Motor neuron (in vitro differentiated cells): ENCODE data around the gene ANXA1. TPM values are rescaled to one million over a fixed set of nuclear protein-coding genes. Genes with fewer than 3 reads are reported as not detected.
A peak's percentile ranks its signal among the peaks of the same experiment; 100 is the strongest.

Source experiments
- ATAC-seq, 8 experiments: fragments of 200-7000 bp; cut with Tn5 transposase; replicated peaks in 6 of 8; 2 replicates each; pipeline ENCODE4 v1.8.0; 2021; ENCODE audit warnings: mild to moderate bottlenecking in 8 of 8, moderate library complexity in 8 of 8
- H3K27ac ChIP-seq, 2 donors: fragments of 250-450 bp; sonication (Bioruptor Pico); 2 replicates each; pipeline ENCODE4 v1.9.0; 2021; ENCODE audit warnings: antibody characterized with exemption in 2 of 2, mild to moderate bottlenecking in 2 of 2, moderate library complexity in 1 of 2
- H3K4me1 ChIP-seq, 2 donors: fragments of 250-450 bp; sonication (Bioruptor Pico); replicated peaks in 1 of 2; 2 replicates each; pipeline ENCODE4 v1.6.1; 2021; ENCODE audit warnings: antibody characterized with exemption in 2 of 2, mild to moderate bottlenecking in 2 of 2, moderate library complexity in 1 of 2
- H3K4me3 ChIP-seq, 5 donors: fragments of 250-450 bp; sonication (Bioruptor Pico); 2 replicates each; pipeline ENCODE4 v1.9.0; 2021; ENCODE audit warnings: antibody characterized with exemption in 5 of 5, mild to moderate bottlenecking in 5 of 5, moderate library complexity in 4 of 5
- WGBS, 10 experiments: fragments of 450-650 bp; shearing (Covaris generic); methylation state at CpG; one replicate each; pipeline ENCODE4 v1.0.0; 2022; 5-methylcytosine and 5-hydroxymethylcytosine counted together
- in situ Hi-C, 9 experiments: fragments of 400-800 bp; cut with MboI; loops; one replicate each; pipeline ENCODE4 v1.15.0; 2021; ENCODE audit warnings: low sequenced_read_pairs in 9 of 9, low pct_unique_long_range_greater_than_20kb in 2 of 9; ENCODE audit not compliant: unreplicated experiment in 9 of 9
- total RNA-seq, 8 experiments: library from RNA; unstranded; fragments of 300-600 nt; gene quantifications; 2 replicates each; pipeline versions ENCODE4 v1.2.3 to v1.2.4, GENCODE V29; 2022

ANXA1 gene
- total RNA-seq, 8 experiments from 2014 or later: 0.32 to 1,180 (median 198) TPM

- 62 to 100% (median 91%) methylated on average over 1 to 6 of the region's 6 CpGs for WGBS, 10 experiments
- ATAC-seq: peak in 1 of 8 experiments; percentile 6
- in situ Hi-C loops: loop anchor here in 1 of 9 experiments (10.0 kb wide), 1 partner anchor 58 kb away; no protein-coding TSS in a partner anchor
- no peak overlapping the region for H3K4me3 ChIP-seq
- H3K4me1 ChIP-seq: no peaks in the 10 kb centered on the region
- no peak overlapping the region for H3K27ac ChIP-seq
Observed at GRCh38 chr9:73162987-73163768, 11.5 kb downstream of the ANXA1 start.

DNA sequence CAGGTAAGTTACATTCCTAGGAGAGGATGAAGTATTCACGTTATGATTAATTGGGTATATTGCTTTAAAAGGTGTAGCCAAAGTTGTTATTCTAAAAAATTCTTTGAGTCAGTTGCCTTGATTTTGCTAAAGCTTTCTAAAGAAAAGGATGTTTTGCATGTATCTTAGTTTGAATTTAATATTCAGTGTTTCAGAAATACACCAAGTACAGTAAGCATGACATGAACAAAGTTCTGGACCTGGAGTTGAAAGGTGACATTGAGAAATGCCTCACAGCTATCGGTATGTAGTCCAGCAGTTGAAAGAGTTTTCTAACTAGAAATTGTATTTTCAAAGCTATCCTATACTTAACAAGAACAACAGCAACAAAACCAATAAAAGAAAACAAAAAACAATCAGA is 14.2 kb downstream of the ANXA1 start:
- Histone ChIP-seq H3K4me3 (no peak overlapping the region), H3K4me1 (no peaks in the 10 kb centered on the region), H3K27ac (no peak overlapping the region)
- WGBS, 10 experiments: 69 to 100% (median 95%) methylated on average over 1 to 2 of the region's 2 CpGs
- no peak for ATAC-seq
- in situ Hi-C loops: loop anchor here in 1 of 9 experiments (10.0 kb wide), 1 partner anchor 61 kb away; no protein-coding TSS in a partner anchor

- Histone ChIP-seq H3K4me1 (no peaks in the 10 kb centered on the region), H3K4me3 (no peak overlapping the region), H3K27ac (no peak overlapping the region)
- peak in 2 of 8 experiments; percentile 2 for ATAC-seq
- 14 to 100% (median 96%) methylated on average over 1 to 3 of the region's 3 CpGs; no CpG with 5 or more reads in 3 of the 10 experiments for WGBS, 10 experiments
- in situ Hi-C loops: loop anchor here in 1 of 9 experiments (10.0 kb wide), 1 partner anchor 62 kb away; no protein-coding TSS in a partner anchor
Observed at GRCh38 chr9:73166468-73166867, 14.8 kb downstream of the ANXA1 start.

GRCh38 chr9:73167614-73168013 is 15.9 kb downstream of the ANXA1 start:
- in situ Hi-C loops: loop anchor here in 1 of 9 experiments (10.0 kb wide), 1 partner anchor 63 kb away; no protein-coding TSS in a partner anchor
- WGBS, 10 experiments: 23 to 87% (median 61%) methylated on average over 1 to 4 of the region's 4 CpGs; no CpG with 5 or more reads in 2 of the 10 experiments

DNA sequence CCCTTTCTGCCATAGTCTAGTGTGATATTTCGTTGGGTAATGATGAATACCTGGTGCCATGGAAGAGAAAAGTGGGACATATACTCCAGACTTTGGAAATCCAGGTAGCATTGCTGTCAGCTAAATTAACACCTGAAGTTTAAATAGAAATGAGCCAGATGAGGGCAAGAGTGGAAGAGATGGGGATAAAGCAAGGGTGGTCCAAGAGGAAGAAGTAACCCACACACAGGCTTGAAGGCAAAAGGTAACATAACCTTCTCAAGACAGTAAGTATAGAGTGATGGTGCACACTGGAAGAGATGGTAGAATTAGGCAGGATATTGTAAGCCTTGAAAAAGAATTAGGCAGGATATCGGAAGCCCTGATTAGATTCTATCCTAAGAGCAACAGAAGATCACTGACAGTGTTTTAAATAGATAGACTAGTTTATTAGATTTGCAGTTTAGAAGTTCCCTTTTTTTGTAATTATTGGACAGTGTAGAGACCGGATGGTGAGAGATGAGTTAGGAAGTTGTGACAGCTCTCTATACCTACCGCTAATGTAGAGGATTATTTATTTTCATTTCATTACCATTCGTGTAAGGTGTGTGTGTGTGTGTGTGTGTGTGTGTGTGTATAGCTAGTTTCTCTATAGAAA is 16.8 kb downstream of the ANXA1 start:
- Histone ChIP-seq H3K4me1 (no peaks in the 10 kb centered on the region), H3K4me3 (no peak overlapping the region), H3K27ac (no peak overlapping the region)
- in situ Hi-C loops: loop anchor here in 1 of 9 experiments (10.0 kb wide), 1 partner anchor 64 kb away; no protein-coding TSS in a partner anchor
- peak in 1 of 8 experiments; percentile 3 for ATAC-seq
- WGBS, 10 experiments: 70 to 100% (median 93%) methylated on average over 2 to 5 of the region's 5 CpGs; no CpG with 5 or more reads in 1 of the 10 experiments

More at GRCh38 chr9:73167614-73168013, 15.9 kb downstream of the ANXA1 start:
- Histone ChIP-seq H3K4me3 (no peak overlapping the region), H3K4me1 (no peaks in the 10 kb centered on the region), H3K27ac (no peak overlapping the region)
- ATAC-seq: no peak

GRCh38 chr9:73170185-73170957 is 18.7 kb downstream of the ANXA1 start:
- Histone ChIP-seq H3K4me1 (no peaks in the 10 kb centered on the region), H3K27ac (no peak overlapping the region), H3K4me3 (no peak overlapping the region)
- no peak for ATAC-seq
- WGBS, 10 experiments: 89 to 100% (median 99%) methylated on average over 1 to 3 of the region's 3 CpGs
- in situ Hi-C loops: no loop called here

GRCh38 chr9:73172901-73173215 is 21.2 kb downstream of the ANXA1 start:
- WGBS, 10 experiments: 66 to 100% (median 83%) methylated on average over 1 to 3 of the region's 3 CpGs; no CpG with 5 or more reads in 2 of the 10 experiments
- peak in 3 of 8 experiments; percentile 1 to 4 (median 1) for ATAC-seq
- in situ Hi-C loops: no loop called here
- Histone ChIP-seq H3K4me1 (no peaks in the 10 kb centered on the region), H3K27ac (no peak overlapping the region), H3K4me3 (no peak overlapping the region)

GRCh38 chr9:73173557-73174329 is 22.1 kb downstream of the ANXA1 start:
- peak in 5 of 8 experiments; percentile 1 to 8 (median 2) for ATAC-seq
- Histone ChIP-seq H3K27ac (no peak overlapping the region), H3K4me3 (no peak overlapping the region), H3K4me1 (no peaks in the 10 kb centered on the region)
- WGBS, 10 experiments: 34 to 86% (median 70%) methylated on average over 1 to 3 of the region's 3 CpGs
- in situ Hi-C loops: no loop called here

DNA sequence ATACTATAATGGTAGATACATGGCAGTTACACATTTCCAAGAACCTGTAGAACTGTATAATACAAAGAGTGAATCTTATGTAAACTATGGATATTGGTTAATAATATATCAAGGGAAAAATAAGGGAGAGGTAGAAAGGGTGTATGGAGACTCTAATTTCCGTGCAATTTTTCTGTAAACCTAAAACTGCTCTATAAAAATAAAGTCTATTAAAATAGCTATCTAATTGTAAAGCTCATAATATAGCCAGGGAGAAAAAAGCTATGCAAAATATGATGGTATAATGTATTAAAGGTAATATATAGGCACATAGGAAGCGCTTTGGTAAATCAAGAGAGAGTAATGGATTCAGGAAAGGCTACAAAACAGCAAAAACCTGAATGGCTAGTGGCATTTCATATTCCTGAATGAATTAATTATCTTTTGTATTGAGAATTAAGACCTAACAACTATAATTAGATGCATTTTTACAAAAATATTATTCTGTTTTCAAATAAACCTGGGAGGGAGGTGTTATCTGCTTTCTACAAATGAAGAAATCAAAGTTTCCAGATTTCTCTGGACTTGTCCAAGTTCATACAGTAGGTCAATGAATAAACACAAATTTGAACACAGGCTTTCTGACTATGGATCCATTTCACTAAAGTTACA is 22.8 kb downstream of the ANXA1 start:
- no peak for ATAC-seq
- H3K27ac ChIP-seq: no peak overlapping the region
- WGBS, 10 experiments: 61 to 100% (median 90%) methylated on average over 1 to 2 of the region's 2 CpGs
- in situ Hi-C loops: no loop called here
- no peak overlapping the region for H3K4me3 ChIP-seq
- no peaks in the 10 kb centered on the region for H3K4me1 ChIP-seq

DNA sequence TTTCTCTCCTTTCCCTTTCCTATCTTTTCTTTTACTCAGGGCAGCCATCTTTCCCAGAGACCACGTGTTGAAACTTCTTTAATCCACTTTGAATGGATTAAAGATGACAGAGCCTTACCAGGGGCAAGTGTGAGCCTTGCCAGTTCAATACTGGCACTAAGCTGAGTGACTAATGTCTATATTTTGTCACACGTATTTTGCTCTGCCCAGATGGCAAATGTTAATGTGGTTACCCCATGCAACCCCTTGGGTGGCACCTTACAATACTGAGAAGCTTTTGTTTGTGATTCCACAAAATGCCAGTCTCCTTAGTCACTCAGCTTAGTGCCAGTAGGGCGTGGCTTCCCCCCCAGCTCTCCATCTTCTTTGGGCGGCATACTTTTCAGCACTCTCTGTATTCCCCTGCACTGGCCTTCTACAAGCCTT is 24.8 kb downstream of the ANXA1 start:
- in situ Hi-C loops: loop anchor here in 5 of 9 experiments (25.0 kb wide), 3 partner anchors 314 to 1386 kb away; no protein-coding TSS in a partner anchor
- Histone ChIP-seq H3K4me3 (no peak overlapping the region), H3K4me1 (no peaks in the 10 kb centered on the region), H3K27ac (no peak overlapping the region)
- 0 to 100% (median 75%) methylated on average over 1 to 4 of the region's 4 CpGs for WGBS, 10 experiments
- peak in 6 of 8 experiments; percentile 9 to 63 (median 24) for ATAC-seq

DNA sequence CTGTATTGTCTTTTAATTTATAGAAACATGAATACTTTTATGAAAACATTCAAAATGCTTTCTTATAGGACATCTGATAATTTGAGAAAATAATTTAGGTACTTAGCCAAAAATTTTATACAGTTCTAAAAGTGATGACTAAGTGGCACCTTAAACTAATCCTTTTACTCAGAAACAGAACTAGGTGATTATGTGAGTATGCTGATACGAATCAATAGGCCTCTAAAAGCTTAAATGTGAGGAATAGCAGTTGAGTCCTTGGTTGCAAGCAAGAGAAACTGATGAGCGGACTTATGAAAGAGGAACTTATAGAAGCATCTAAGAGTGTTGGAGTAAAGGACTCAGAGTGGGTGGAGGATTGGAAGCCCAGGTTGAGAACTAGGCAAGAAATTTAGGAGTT is 26.4 kb downstream of the ANXA1 start:
- in situ Hi-C loops: loop anchor here in 5 of 9 experiments (25.0 kb wide), 3 partner anchors 316 to 1384 kb away; no protein-coding TSS in a partner anchor
- Histone ChIP-seq H3K27ac (no peak overlapping the region), H3K4me3 (no peak overlapping the region), H3K4me1 (no peaks in the 10 kb centered on the region)
- no peak for ATAC-seq
- WGBS, 10 experiments: 86 to 100% (median 93%) methylated on average over 1 to 2 of the region's 2 CpGs
